Measurements from ENCODE around the gene CBX7.

Gene CBX7

DNA sequence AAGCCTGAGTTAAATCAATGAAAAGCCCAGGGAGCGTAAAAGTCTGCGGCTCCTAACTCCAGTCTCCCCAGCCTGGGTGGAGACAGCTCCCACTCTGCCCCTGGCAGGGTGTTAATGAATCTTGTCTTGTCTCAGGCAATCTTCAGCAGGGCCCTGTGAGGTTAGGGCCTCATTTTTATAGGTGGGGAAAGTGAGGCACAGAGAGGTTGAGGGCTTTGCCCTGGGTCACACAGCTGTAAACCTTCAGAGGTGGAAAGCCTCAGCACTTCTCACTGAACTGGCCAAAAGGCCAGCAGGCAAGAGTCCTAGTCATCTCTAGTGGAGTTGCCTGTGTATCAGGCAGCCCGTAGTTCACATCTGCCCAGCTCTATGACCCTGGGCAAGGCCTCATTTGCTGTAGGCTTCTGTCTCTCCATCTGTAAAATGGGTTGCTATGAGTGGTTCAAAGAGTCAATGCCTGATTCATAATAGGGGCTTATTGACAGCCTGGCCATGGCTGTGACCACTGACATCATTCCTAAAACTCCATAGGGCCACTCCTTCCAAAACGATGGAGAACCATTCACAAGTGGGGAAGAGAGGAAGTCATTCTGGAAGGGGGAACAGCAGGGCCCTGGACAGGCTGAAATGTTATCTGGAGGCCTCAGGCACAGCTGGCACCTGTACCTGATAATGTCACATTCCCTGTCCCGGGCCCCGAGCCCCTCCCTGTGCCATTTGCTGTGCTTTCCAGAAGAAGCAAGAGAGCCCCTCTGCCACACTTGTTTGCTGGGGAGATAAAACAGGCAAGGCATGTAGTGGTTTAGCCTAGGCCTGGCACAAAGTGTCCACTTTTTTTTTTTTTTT, 6.0 kb downstream of the CBX7 start:
- no peak overlapping the region; the same call in 1 of the 2 replicates for H3K4me3 ChIP-seq (ENCODE audit: low read length)
- TF ChIP-seq ZNF274 (IDR thresholded peaks at IDR 0.05; ENCODE audit: low read depth, low read length), result no peak

DNA sequence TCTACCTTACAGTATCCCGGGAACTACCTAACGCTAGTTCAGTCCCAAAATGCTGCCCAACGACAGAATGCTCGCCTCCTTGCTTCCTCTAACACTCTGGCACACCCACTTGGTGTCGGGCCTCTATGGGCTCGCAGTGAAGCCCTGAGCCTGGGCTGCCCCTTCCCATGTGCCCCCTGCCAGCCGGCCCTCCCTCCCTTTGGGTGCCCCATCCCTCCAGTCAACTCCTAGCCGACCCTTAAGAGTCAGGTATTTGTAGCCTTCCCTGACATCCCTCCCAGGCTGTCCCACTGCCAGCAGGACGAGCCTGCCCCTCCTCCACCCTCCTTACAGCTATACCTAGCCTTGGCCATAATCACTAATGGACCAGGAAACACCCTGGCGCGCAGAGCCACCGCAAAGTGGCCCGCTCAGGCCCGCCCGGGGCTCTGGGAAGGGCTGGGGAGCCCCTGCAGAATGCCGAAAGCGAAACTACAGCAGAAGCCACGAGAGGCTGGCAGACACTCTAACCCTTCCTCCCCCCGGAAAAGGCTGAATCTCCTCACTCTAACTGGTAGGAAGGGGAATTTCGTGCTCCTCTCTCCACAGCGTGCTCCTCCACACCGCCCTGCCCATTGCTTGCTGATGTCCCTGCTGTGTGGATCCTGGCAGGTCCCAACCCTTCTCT, 8.2 kb downstream of the CBX7 start:
- peak overlapping the region; percentile 94; the same call in 1 of the 2 replicates for H3K4me3 ChIP-seq (ENCODE audit: low read length)
- no peak for TF ChIP-seq ZNF274 (IDR thresholded peaks at IDR 0.05; ENCODE audit: low read depth, low read length)

GRCh38 chr22:39142088-39142680, 10.3 kb downstream of the CBX7 start:
- TF ChIP-seq ZNF274 (IDR thresholded peaks at IDR 0.05; ENCODE audit: low read depth, low read length), result no peak

DNA sequence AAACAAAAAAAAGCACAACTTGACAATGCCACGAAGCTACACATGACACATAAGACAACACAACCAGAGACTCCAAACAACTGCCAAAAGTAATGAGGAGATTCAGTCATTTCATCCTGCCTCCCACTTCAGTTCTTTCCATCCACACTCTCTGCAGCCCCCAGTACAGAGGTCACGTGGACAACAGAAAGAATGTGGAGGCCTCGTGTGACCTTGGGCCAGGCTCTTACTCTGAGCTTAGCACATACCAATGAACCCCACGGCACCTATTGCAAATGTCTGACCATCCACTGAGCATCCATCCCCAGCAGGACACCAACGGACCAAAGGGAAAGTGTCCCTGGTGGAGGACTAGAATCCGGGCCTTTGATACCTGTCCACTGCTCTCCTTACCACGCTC, 12.5 kb downstream of the CBX7 start:
- H3K4me3 ChIP-seq (ENCODE audit: low read length), result no peak overlapping the region
- no peak for TF ChIP-seq ZNF274 (IDR thresholded peaks at IDR 0.05; ENCODE audit: low read depth, low read length)

More at GRCh38 chr22:39142088-39142680, 10.3 kb downstream of the CBX7 start:
- H3K4me3 ChIP-seq (ENCODE audit: low read length), result no peak overlapping the region

DNA sequence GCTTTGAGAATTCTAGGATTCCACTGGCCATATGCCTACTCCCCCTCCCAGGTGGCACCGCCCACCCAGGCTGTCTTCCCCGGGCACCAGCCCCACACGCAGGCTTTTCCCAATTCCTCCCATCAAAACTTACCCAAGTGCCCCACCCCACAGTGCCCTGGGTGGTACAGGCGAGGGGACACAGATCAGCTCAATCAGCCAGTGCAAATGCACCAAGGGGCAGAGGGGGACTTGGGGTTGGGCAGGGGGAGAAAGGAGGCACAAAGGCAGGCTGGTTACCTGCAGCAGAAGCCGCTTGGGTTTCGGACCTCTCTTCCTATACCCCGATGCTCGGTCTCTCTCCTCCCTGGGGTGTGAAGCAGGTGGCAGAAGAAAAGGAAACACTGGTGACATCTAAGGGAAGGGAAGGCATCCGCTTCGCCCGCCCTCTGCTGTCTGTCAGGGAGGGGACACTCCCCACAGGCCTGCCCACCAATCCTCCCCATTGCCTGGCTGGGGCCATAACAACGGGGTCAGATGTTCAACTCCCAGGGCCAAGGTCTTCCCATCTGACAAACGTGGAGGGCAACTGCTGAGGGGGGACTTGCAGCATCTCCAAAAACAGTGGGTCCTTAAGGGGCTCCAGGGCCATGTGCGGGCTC, 14.0 kb downstream of the CBX7 start:
- no peak overlapping the region for H3K4me3 ChIP-seq (ENCODE audit: low read length)
- TF ChIP-seq ZNF274 (IDR thresholded peaks at IDR 0.05; ENCODE audit: low read depth, low read length), result no peak

DNA sequence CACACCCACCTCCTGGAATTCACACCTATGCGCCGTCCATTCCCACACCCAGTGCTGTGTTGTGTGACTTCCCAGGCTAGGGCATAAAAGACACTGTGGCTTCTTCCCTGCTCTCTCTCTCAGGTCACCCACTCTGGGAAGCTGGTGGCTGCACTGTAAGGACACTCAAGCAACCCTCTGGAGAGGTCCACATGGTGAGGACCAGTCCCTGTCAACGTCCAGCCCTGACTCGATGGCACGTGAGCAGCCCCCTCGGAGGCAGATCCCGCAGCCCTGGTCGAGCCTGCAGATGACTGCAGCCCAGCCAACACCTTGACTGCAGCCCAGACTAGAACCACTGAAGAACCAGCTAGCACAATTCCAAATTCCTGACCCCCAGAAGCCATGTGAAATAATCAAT, 16.2 kb downstream of the CBX7 start:
- H3K4me3 ChIP-seq (ENCODE audit: low read length), result no peak overlapping the region
- TF ChIP-seq ZNF274 (IDR thresholded peaks at IDR 0.05; ENCODE audit: low read depth, low read length), result no peak

- H3K4me3 ChIP-seq (ENCODE audit: low read length), result no peak overlapping the region
Observed at GRCh38 chr22:39135092-39135896, 17.2 kb downstream of the CBX7 start.

GRCh38 chr22:39134366-39135091, 18.0 kb downstream of the CBX7 start:
- TF ChIP-seq ZNF274 (IDR thresholded peaks at IDR 0.05; ENCODE audit: low read depth, low read length), result no peak
- no peak overlapping the region for H3K4me3 ChIP-seq (ENCODE audit: low read length)

More at GRCh38 chr22:39135092-39135896, 17.2 kb downstream of the CBX7 start:
- no peak for TF ChIP-seq ZNF274 (IDR thresholded peaks at IDR 0.05; ENCODE audit: low read depth, low read length)

DNA sequence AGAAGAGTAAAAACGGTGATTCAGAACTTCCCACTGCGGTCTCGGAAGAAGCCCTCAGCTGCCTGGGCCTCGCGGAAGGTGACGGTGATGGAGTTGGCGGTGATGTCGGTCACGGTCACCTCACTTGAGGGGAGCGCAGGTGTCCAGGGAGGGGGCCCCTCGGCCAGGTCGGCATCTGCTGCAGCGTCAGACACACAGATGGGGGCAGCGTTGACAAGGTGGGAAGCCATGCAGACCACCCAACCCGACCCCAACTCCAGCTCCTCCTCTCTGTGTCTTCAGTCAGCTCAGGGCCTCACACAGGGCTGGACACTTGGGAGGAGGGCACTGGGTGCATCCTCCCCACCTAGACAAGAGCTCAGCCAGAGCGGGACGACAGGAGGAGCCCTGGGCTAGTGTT, 18.6 kb downstream of the CBX7 start:
- TF ChIP-seq ZNF274 (IDR thresholded peaks at IDR 0.05; ENCODE audit: low read depth, low read length), result no peak
- H3K4me3 ChIP-seq (ENCODE audit: low read length), result no peak overlapping the region

DNA sequence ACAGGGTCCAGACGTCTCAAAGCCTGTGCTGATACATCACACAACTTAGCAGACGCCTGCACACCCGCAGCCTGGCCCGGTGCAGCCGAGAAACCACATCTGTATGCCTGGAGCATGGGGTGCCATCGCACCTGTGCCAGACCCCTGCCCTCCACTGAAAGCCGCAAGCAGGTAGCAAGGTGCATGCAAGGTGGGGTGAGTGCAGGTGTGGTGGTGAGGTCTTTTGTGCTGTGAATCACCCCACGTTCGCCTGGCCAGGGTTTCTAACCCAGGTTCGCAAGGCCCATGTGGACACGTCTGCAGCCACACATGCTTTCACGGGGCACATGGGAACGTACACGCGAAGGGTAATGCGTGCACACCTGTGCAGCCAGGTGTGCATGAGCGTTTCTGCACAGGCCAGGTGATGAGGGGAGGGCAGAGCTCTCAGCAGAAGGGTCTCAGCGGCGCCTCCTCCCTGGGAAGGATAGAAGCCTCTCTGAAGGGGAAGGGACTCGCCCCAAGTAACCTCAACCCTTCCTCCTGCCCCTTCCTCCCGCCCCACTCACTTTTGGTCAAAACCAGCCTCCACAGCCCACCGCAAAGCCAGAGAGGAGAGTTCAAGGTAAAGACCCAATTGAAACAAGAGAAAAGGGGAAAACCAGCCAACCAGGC, 19.5 kb downstream of the CBX7 start:
- H3K4me3 ChIP-seq (ENCODE audit: low read length), result no peak overlapping the region
- TF ChIP-seq ZNF274 (IDR thresholded peaks at IDR 0.05; ENCODE audit: low read depth, low read length), result no peak

GRCh38 chr22:39132281-39132680, 20.2 kb downstream of the CBX7 start:
- no peak overlapping the region for H3K4me3 ChIP-seq (ENCODE audit: low read length)
- TF ChIP-seq ZNF274 (IDR thresholded peaks at IDR 0.05; ENCODE audit: low read depth, low read length), result no peak

Measured in GM08714 (cell line).